ENCODE data around the gene PDLIM4.

DNA sequence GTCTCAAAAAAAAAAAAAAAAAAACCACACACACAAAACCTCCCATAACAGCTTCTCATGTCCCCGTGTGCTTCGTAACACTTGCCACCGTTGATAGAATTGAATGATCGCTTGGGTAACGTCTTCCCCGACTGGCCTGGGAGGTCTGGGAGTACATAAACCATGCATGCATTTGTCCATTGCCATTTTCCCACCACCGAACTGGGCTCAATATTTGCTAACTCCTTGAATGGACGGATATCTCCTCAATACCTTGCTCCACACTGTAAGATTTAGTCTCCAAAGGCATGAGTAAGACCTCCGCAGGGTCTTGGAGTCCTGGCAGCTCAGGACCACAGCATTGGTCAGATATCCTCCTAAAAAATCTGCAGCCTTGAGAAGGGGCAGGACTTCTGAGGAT, 26.6 kb upstream of the PDLIM4 start:
- TF ChIP-seq CTCF (IDR thresholded peaks at IDR 0.05) (no peak), POLR2A (IDR thresholded peaks at IDR 0.05) (no peak)

Data from testis (tissue), 2 donors.